ENCODE data around the gene EBLN1. TPM values are rescaled to one million over a fixed set of nuclear protein-coding genes. Genes with fewer than 3 reads are reported as not detected.
A peak's percentile ranks its signal among the peaks of the same experiment; 100 is the strongest.

The EBLN1 gene
- total and polyA plus RNA-seq, 9 of the 15 experiments (the other 6 are each of a cell fraction or from before 2014, with no cell fraction given): 0.06 to 3.1 (median 0.80) TPM

GRCh38 chr10:22228943-22229801, 11.4 kb upstream of the EBLN1 start (continued):
- TF ChIP-seq ATF2 (CRISPR knock-in tag; IDR thresholded peaks at IDR 0.05) (no peak), DDX20 (tag; IDR thresholded peaks at IDR 0.05; ENCODE audit: low read depth) (0 out of 2 replicates have a peak, but pooled peaks have one; percentile 44), DEAF1 (CRISPR knock-in tag; IDR thresholded peaks at IDR 0.05) (peak; percentile 32), MTA1 (IDR thresholded peaks at IDR 0.05; ENCODE audit: borderline replicate concordance) (peak; percentile 81), ZNF583 (CRISPR knock-in tag; IDR thresholded peaks at IDR 0.05) (peak; percentile 89; the same call in 1 of the 2 replicates), TBP (optimal IDR thresholded peaks at IDR 0.05; ENCODE audit: low read depth, low read length) (peak; percentile 100), ZFP30 (CRISPR knock-in tag; IDR thresholded peaks at IDR 0.05; ENCODE audit: borderline replicate concordance) (no peak), ZBTB12 (CRISPR knock-in tag; IDR thresholded peaks at IDR 0.05) (peak; percentile 25; the same call in 1 of the 2 replicates), TRIM28 (IDR thresholded peaks at IDR 0.05) (peak; percentile 27; the same call in 1 of the 2 replicates), TARDBP (IDR thresholded peaks at IDR 0.05) (peak; percentile 22; the same call in 1 of the 2 replicates), MECOM (CRISPR knock-in tag; IDR thresholded peaks at IDR 0.05) (0 out of 2 replicates have a peak, but pooled peaks have one; percentile 52), C11orf30 (IDR thresholded peaks at IDR 0.05; ENCODE audit: low read depth) (no peak), PCBP1 (IDR thresholded peaks at IDR 0.05; ENCODE audit: low read depth, low read length, poor library complexity, severe bottlenecking) (peak; percentile 49), KAT7 (CRISPR knock-in tag; IDR thresholded peaks at IDR 0.05; ENCODE audit: borderline replicate concordance) (peak; percentile 98; the same call in 1 of the 2 replicates), ZBTB26 (CRISPR knock-in tag; IDR thresholded peaks at IDR 0.05) (no peak), ZNF764 (CRISPR knock-in tag; IDR thresholded peaks at IDR 0.05; ENCODE audit: low read depth) (no peak; the same call in 1 of the 2 replicates), ZNF280B (CRISPR knock-in tag; IDR thresholded peaks at IDR 0.05) (no peak), ZEB2 (IDR thresholded peaks at IDR 0.05) (no peak), XRCC5 (IDR thresholded peaks at IDR 0.05; ENCODE audit: low read depth, low read length) (peak; percentile 89; the same call in 1 of the 2 replicates), CCNT2 (IDR thresholded peaks at IDR 0.05; ENCODE audit: borderline replicate concordance, extremely low read depth, insufficient read length, low read depth, low read length) (peak; percentile 75), NFE2 (IDR thresholded peaks at IDR 0.05; ENCODE audit: low read depth) (no peak)

Data from K562 (cell line).